IMR-90 (cell line): Measurements from ENCODE around the gene ZSCAN9. TPM values are rescaled to one million over a fixed set of nuclear protein-coding genes. Genes with fewer than 3 reads are reported as not detected.
A peak's percentile ranks its signal among the peaks of the same experiment; 100 is the strongest.

Source experiments
- ATAC-seq: fragments of 200-7000 bp; cut with Tn5 transposase; 2 replicates; pipeline ENCODE4 v1.9.1; 2020; ENCODE audit warnings: low read depth, mild to moderate bottlenecking, moderate library complexity
- BruUV-seq: library from RNA; stranded (reverse); fragments of 400-500 nt; replicated peaks from 2 replicates; lab custom pipeline; 2021; lab: Mats Ljungman, UMichigan
- CTCF ChIA-PET: fragments of 300-600 bp; formaldehyde crosslinking; extraction: SDS; loops from one replicate; lab custom pipeline; 2021; ENCODE audit warnings: antibody characterized with exemption; lab: Yijun Ruan, JAX
- POLR2A ChIA-PET: fragments of 300-600 bp; sonication (Branson Sonifier 250); formaldehyde crosslinking; loops from one replicate; lab custom pipeline; 2022; ENCODE audit warnings: antibody characterized with exemption; ENCODE audit not compliant: unreplicated experiment; lab: Charles Lee
- DNase-seq: peaks from one replicate; pipeline ENCODE4 v3.0.0; 2013
- H2AFZ ChIP-seq: replicated peaks from 2 replicates; pipeline ENCODE3; 2013; ENCODE audit warnings: low read length, mild to moderate bottlenecking; ENCODE audit not compliant: poor library complexity
- H2AK5ac ChIP-seq: 2 replicates; pipeline ENCODE4 v1.6.1; 2013; ENCODE audit warnings: low read depth, low read length, inconsistent platforms
- H2AK9ac ChIP-seq: replicated peaks from 2 replicates; pipeline ENCODE3; 2013; ENCODE audit warnings: mild to moderate bottlenecking, low read depth, low read length, moderate library complexity; ENCODE audit not compliant: poor library complexity
- H2BK120ac ChIP-seq: 2 replicates; pipeline ENCODE4 v1.6.1; 2013; ENCODE audit warnings: low read depth, low read length, inconsistent platforms
- H2BK15ac ChIP-seq: 3 replicates; pipeline ENCODE4 v1.6.1; 2013; ENCODE audit warnings: low read depth, low read length, inconsistent platforms
- H2BK20ac ChIP-seq: 2 replicates; pipeline ENCODE4 v1.6.1; 2013; ENCODE audit warnings: low read depth, mild to moderate bottlenecking, inconsistent platforms, low read length, moderate library complexity
- H2BK5ac ChIP-seq: 2 replicates; pipeline ENCODE4 v1.6.1; 2013; ENCODE audit warnings: mild to moderate bottlenecking, low read depth, low read length, inconsistent platforms; ENCODE audit not compliant: poor library complexity, severe bottlenecking
- H3K14ac ChIP-seq: replicated peaks from 2 replicates; pipeline ENCODE4 v1.6.1; 2013; ENCODE audit warnings: low read depth, low read length, inconsistent platforms
- H3K18ac ChIP-seq: 2 replicates; pipeline ENCODE4 v1.6.1; 2013; ENCODE audit warnings: low read depth, low read length, control low read depth
- H3K23ac ChIP-seq: 2 replicates; pipeline ENCODE4 v1.6.1; 2013; ENCODE audit warnings: low read depth, low read length, inconsistent platforms
- H3K27ac ChIP-seq: 2 replicates; pipeline ENCODE4 v1.5.1; 2013; ENCODE audit warnings: mild to moderate bottlenecking, control low read depth, low read length; ENCODE audit not compliant: insufficient read depth
- H3K27me3 ChIP-seq: 2 replicates; pipeline ENCODE4 v1.6.1; 2013; ENCODE audit warnings: low read length; ENCODE audit not compliant: control insufficient read depth, insufficient read depth
- H3K36me3 ChIP-seq: 2 replicates; pipeline ENCODE4 v1.6.1; 2013; ENCODE audit warnings: low read length, mixed read lengths; ENCODE audit not compliant: control insufficient read depth, insufficient read depth
- H3K4ac ChIP-seq: 2 replicates; pipeline ENCODE4 v1.6.1; 2013; ENCODE audit warnings: low read depth, low read length, inconsistent platforms
- H3K4me1 ChIP-seq: 2 replicates; pipeline ENCODE4 v1.6.1; 2013; ENCODE audit warnings: low read length, mixed read lengths; ENCODE audit not compliant: control insufficient read depth, insufficient read depth
- H3K4me2 ChIP-seq: 2 replicates; pipeline ENCODE4 v1.6.1; 2013; ENCODE audit warnings: low read depth, mild to moderate bottlenecking, control low read depth, low read length, moderate library complexity
- H3K4me3 ChIP-seq: 2 replicates; pipeline ENCODE4 v1.5.1; 2013; ENCODE audit warnings: low read depth, mild to moderate bottlenecking, control low read depth, low read length, moderate library complexity; ENCODE audit not compliant: insufficient read depth
- H3K56ac ChIP-seq: 2 replicates; pipeline ENCODE4 v1.6.1; 2013; ENCODE audit warnings: low read length, inconsistent platforms; ENCODE audit not compliant: insufficient read depth; ENCODE audit errors: extremely low read depth
- H3K79me1 ChIP-seq, 2 experiments: 2 replicates each; pipeline ENCODE4 v1.6.1; 2013; ENCODE audit warnings: low read length in 2 of 2, inconsistent platforms in 1 of 2, low read depth in 1 of 2
- H3K9ac ChIP-seq: 2 replicates; pipeline ENCODE4 v1.6.1; 2013; ENCODE audit warnings: low read depth, low read length, control low read depth
- H3K9me1 ChIP-seq: 2 replicates; pipeline ENCODE4 v1.6.1; 2013; ENCODE audit warnings: low read length, inconsistent platforms; ENCODE audit not compliant: insufficient read depth
- H3K9me3 ChIP-seq: 2 replicates; pipeline ENCODE4 v1.6.1; 2013; ENCODE audit warnings: low read length; ENCODE audit not compliant: control insufficient read depth, insufficient read depth
- H4K20me1 ChIP-seq: 2 replicates; pipeline ENCODE4 v1.6.1; 2013; ENCODE audit warnings: low read length, inconsistent platforms; ENCODE audit not compliant: insufficient read depth
- H4K5ac ChIP-seq: 2 replicates; pipeline ENCODE4 v1.6.1; 2013; ENCODE audit warnings: mild to moderate bottlenecking, low read depth, low read length, control low read depth
- H4K8ac ChIP-seq, 2 experiments: 2 replicates each; pipeline ENCODE4 v1.6.1; 2013; ENCODE audit warnings: low read depth in 2 of 2, low read length in 2 of 2, control low read depth in 1 of 2, inconsistent platforms in 1 of 2
- H4K91ac ChIP-seq: 2 replicates; pipeline ENCODE4 v1.6.1; 2013; ENCODE audit warnings: low read depth, low read length, inconsistent platforms; ENCODE audit not compliant: insufficient read depth
- MAZ ChIP-seq: IDR thresholded peaks from 2 replicates; pipeline ENCODE4 v1.6.1; 2012; ENCODE audit warnings: low read depth, mild to moderate bottlenecking, low read length, improper control_type of control experiment, moderate library complexity, borderline replicate concordance
- NFE2L2 ChIP-seq: fragments of 150-350 bp; IDR thresholded peaks from 2 replicates; pipeline ENCODE4 v1.6.1; 2016; ENCODE audit warnings: low read depth, mild to moderate bottlenecking, low read length
- RAD21 ChIP-seq: IDR thresholded peaks from 2 replicates; pipeline ENCODE4 v1.6.1; 2012; ENCODE audit warnings: low read length, improper control_type of control experiment
- RCOR1 ChIP-seq: IDR thresholded peaks from 2 replicates; pipeline ENCODE4 v1.6.1; 2012; ENCODE audit warnings: mild to moderate bottlenecking, low read length, improper control_type of control experiment; ENCODE audit not compliant: insufficient replicate concordance
- RFX5 ChIP-seq: IDR thresholded peaks from 2 replicates; pipeline ENCODE4 v1.8.0; 2012; ENCODE audit warnings: low read depth, mild to moderate bottlenecking, low read length, moderate library complexity
- SMC3 ChIP-seq: fragments of 150-350 bp; IDR thresholded peaks from 2 replicates; pipeline ENCODE4 v1.6.1; 2016; ENCODE audit warnings: low read depth, mild to moderate bottlenecking, antibody characterized with exemption, low read length, moderate library complexity
- WGBS, 2 experiments: methylation state at CpG; one replicate each; pipeline versions ENCODE4 v1.1.5 to v1.1.7; 2013; ENCODE audit warnings: missing lambda C conversion rate in 2 of 2; ENCODE audit not compliant: insufficient read length in 1 of 2; ENCODE audit errors: extremely low coverage in 2 of 2; 5-methylcytosine and 5-hydroxymethylcytosine counted together
- dilution Hi-C: fragments of 300-500 bp; cut with HindIII; formaldehyde crosslinking; loops from one replicate; pipeline ENCODE4 v1.14.3; 2018; ENCODE audit warnings: low sequenced_read_pairs; ENCODE audit not compliant: unreplicated experiment
- in situ Hi-C: fragments of 300-500 bp; cut with MboI; formaldehyde crosslinking; loops from 3 replicates; pipeline ENCODE4 v1.14.3; 2019; ENCODE audit warnings: low sequenced_read_pairs, inconsistent platforms, mixed read lengths
- intact Hi-C: fragments of 100-400 bp; cut with micrococcal nuclease; formaldehyde crosslinking; loops from 2 replicates; pipeline ENCODE4 v1.10.0; 2022
- polyA plus RNA-seq, 3 experiments: library from polyadenylated mRNA; depleted of rRNA; stranded (reverse); fragments of >200 nt; gene quantifications; 2 replicates each; pipeline ENCODE4 v1.2.3, GENCODE V29; 2012; ENCODE audit warnings: low replicate concordance in 1 of 3
- total RNA-seq: library from RNA; depleted of rRNA; stranded (reverse); fragments of >200 nt; gene quantifications from 2 replicates; pipeline ENCODE4 v1.2.3, GENCODE V29; 2012

Gene ZSCAN9
- total and polyA plus RNA-seq, 2 of the 4 experiments (the other 2 are of a cell fraction): 13.7 to 17.7 TPM

- Histone ChIP-seq H3K27me3 (no peaks in the 10 kb centered on the region), H4K8ac (peak within 1 kb of the TSS; percentile 96 to 98), H3K23ac (peak within 1 kb of the TSS; percentile 36), H4K91ac (peak within 1 kb of the TSS; percentile 83), H4K5ac (peak within 1 kb of the TSS; percentile 100), H3K14ac (peak within 1 kb of the TSS; percentile 78), H3K9me3 (no peaks in the 10 kb centered on the region), H3K4me3 (peak within 1 kb of the TSS; percentile 58), H3K56ac (peak within 1 kb of the TSS; percentile 42; the same call in 1 of the 2 replicates), H3K18ac (no peak within 1 kb of the TSS; the same call in 1 of the 2 replicates), H3K9ac (peak within 1 kb of the TSS; percentile 78), H2BK120ac (peak within 1 kb of the TSS; percentile 29; the same call in 1 of the 2 replicates), H3K9me1 (0 out of 2 replicates have a peak, but pooled peaks cover 3% of the 10 kb centered on the region), H3K36me3 (peaks cover 6% of the 10 kb centered on the region), H2BK20ac (no peak within 1 kb of the TSS), H2AFZ (peak within 1 kb of the TSS; percentile 94), H2AK5ac (peak within 1 kb of the TSS; percentile 76), H3K4me1 (peaks cover 7% of the 10 kb centered on the region), H3K79me1 (peaks cover 7 to 24% of the 10 kb centered on the region in 2 experiments), H2BK5ac (peak within 1 kb of the TSS; percentile 34), H4K20me1 (no peaks in the 10 kb centered on the region), H3K27ac (peak within 1 kb of the TSS; percentile 59), H3K4ac (peak within 1 kb of the TSS; percentile 82), H2BK15ac (0 out of 3 replicates have a peak within 1 kb of the TSS, but pooled peaks have one; percentile 10), H3K4me2 (peak within 1 kb of the TSS; percentile 81), H2AK9ac (peak within 1 kb of the TSS; percentile 88)
- WGBS, 2 experiments: 3% methylated on average over 4 of the region's 14 CpGs; no CpG with 5 or more reads in 1 of the 2 experiments
- intact Hi-C loops (loop anchor here (1.0 to 5.0 kb wide), 4 partner anchors 14 to 105 kb away; partner anchors contain the start of genes PGBD1 and ZSCAN9), in situ Hi-C loops (no loop called here), dilution Hi-C loops (no loop called here)
- DNase-seq (peak; percentile 92), ATAC-seq (peak; percentile 96)
- ChIA-PET CTCF (interaction anchor here (0.6 to 1.9 kb wide), 3 partner anchors 9 to 132 kb away, joined by 4 to 5 read pairs (median 4); no protein-coding TSS in a partner anchor), POLR2A (interaction anchor here (0.6 to 1.2 kb wide), 3 partner anchors 12 to 98 kb away, joined by 3 to 6 read pairs (median 3); partner anchors contain the start of gene ZSCAN26)
- BruUV-seq: no TSS peak
- TF ChIP-seq RFX5 (no peak), SMC3 (peak; percentile 7; the same call in 1 of the 2 replicates), NFE2L2 (no peak), MAZ (peak; percentile 49; the same call in 1 of the 2 replicates), RAD21 (peak; percentile 27; the same call in 1 of the 2 replicates), RCOR1 (peak; percentile 25)
Measured at GRCh38 chr6:28252009-28252975, 27.2 kb downstream of the ZSCAN9 start, which contains the start of gene ZKSCAN4. TSS of gene ZKSCAN4 (minus strand) at chr6:28252269. CDS start at chr6:28251980, 289 bp downstream.
